H1 (cell line): Measurements from ENCODE around the gene RBM5. TPM values are rescaled to one million over a fixed set of nuclear protein-coding genes. Genes with fewer than 3 reads are reported as not detected.

Source experiments
- CTCF ChIA-PET: fragments of 300-600 bp; sonication (Branson Sonifier 250); formaldehyde crosslinking; loops from one replicate; lab custom pipeline; 2021; ENCODE audit not compliant: partially characterized antibody; lab: Charles Lee
- POLR2A ChIA-PET: fragments of 300-600 bp; sonication (Branson Sonifier 250); formaldehyde crosslinking; loops from one replicate; lab custom pipeline; 2021; ENCODE audit warnings: inconsistent platforms; ENCODE audit not compliant: partially characterized antibody; lab: Charles Lee
- DNase-seq, 2 experiments: peaks; one replicate each; pipeline versions ENCODE4 v3.0.0 to v3.0.0-alpha.2; 2010 to 2022; ENCODE audit warnings: low spot score in 2 of 2, low read depth in 1 of 2, mixed read lengths in 1 of 2
- FAIRE-seq: peaks from 2 replicates; lab custom pipeline; 2011; peaks lifted over from hg19 to GRCh38; lab: Jason Lieb, UNC
- H2AFZ ChIP-seq: 2 replicates; pipeline ENCODE4 v1.8.1; 2012; ENCODE audit warnings: low read length, inconsistent platforms
- H2AK5ac ChIP-seq: 2 replicates; pipeline ENCODE4 v1.6.1; 2013; ENCODE audit warnings: low read depth, low read length
- H2BK120ac ChIP-seq: replicated peaks from 2 replicates; pipeline ENCODE3; 2013; ENCODE audit warnings: low read depth, low read length, inconsistent platforms
- H2BK12ac ChIP-seq: 2 replicates; pipeline ENCODE4 v1.6.1; 2013; ENCODE audit warnings: low read depth, low read length
- H2BK15ac ChIP-seq: 2 replicates; pipeline ENCODE4 v1.6.1; 2013; ENCODE audit warnings: low read length
- H2BK20ac ChIP-seq: 2 replicates; pipeline ENCODE4 v1.6.1; 2013; ENCODE audit warnings: low read length
- H2BK5ac ChIP-seq: 2 replicates; pipeline ENCODE4 v1.6.1; 2013; ENCODE audit warnings: low read depth, low read length
- H3K14ac ChIP-seq: 2 replicates; pipeline ENCODE4 v1.6.1; 2013; ENCODE audit warnings: inconsistent platforms; ENCODE audit not compliant: insufficient read length
- H3K18ac ChIP-seq: 2 replicates; pipeline ENCODE4 v1.6.1; 2013; ENCODE audit warnings: low read length; ENCODE audit errors: extremely low read depth
- H3K23ac ChIP-seq: 2 replicates; pipeline ENCODE4 v1.6.1; 2013; ENCODE audit warnings: inconsistent platforms; ENCODE audit not compliant: insufficient read length
- H3K23me2 ChIP-seq: 2 replicates; pipeline ENCODE4 v1.6.1; 2013; ENCODE audit warnings: low read depth, low read length
- H3K27ac ChIP-seq: 2 replicates; pipeline ENCODE4 v1.6.1; 2011; ENCODE audit warnings: low read depth, low read length, inconsistent platforms
- H3K27me3 ChIP-seq, 4 experiments: replicated peaks in 1 of 4; 1 replicate in 1 of 4; 2 replicates in 3 of 4; pipeline versions ENCODE4 v1.6.1 to v1.8.1; 2011 to 2013; ENCODE audit warnings: low read length in 3 of 4, mild to moderate bottlenecking in 3 of 4, inconsistent platforms in 2 of 4, mixed read lengths in 2 of 4, moderate library complexity in 1 of 4; ENCODE audit not compliant: control insufficient read depth in 3 of 4, insufficient read depth in 3 of 4; ENCODE audit errors: extremely low read depth in 1 of 4
- H3K36me3 ChIP-seq, 4 experiments: 2 replicates each; pipeline versions ENCODE4 v1.6.1 to v1.8.1; 2011 to 2013; ENCODE audit warnings: mild to moderate bottlenecking in 4 of 4, low read length in 3 of 4, moderate library complexity in 2 of 4, control low read depth in 1 of 4, inconsistent platforms in 1 of 4; ENCODE audit not compliant: insufficient read depth in 4 of 4, control insufficient read depth in 2 of 4
- H3K4ac ChIP-seq: replicated peaks from 2 replicates; pipeline ENCODE3; 2013; ENCODE audit warnings: low read length, low read depth, mixed read lengths, inconsistent platforms; ENCODE audit not compliant: insufficient read length
- H3K4me1 ChIP-seq, 4 experiments: replicated peaks in 1 of 4; 1 replicate in 1 of 4; 2 replicates in 3 of 4; pipeline versions ENCODE4 v1.6.1 to v1.8.1; 2011 to 2013; ENCODE audit warnings: low read length in 3 of 4, inconsistent platforms in 2 of 4, mixed read lengths in 1 of 4; ENCODE audit not compliant: insufficient read depth in 4 of 4, control insufficient read depth in 3 of 4
- H3K4me2 ChIP-seq, 2 experiments: 2 replicates each; pipeline versions ENCODE4 v1.6.1 to v1.8.1; 2011 to 2013; ENCODE audit warnings: low read depth in 2 of 2, low read length in 2 of 2, control low read depth in 1 of 2, inconsistent platforms in 1 of 2, mild to moderate bottlenecking in 1 of 2; ENCODE audit not compliant: insufficient read depth in 1 of 2
- H3K4me3 ChIP-seq, 4 experiments: fragments of 200-600, 300-600 bp in 1 of 4; sonication (generic), shearing (Covaris generic), sonication (Bioruptor Twin) in 1 of 4; 2 replicates each; pipeline versions ENCODE4 v1.5.1 to v1.8.1; 2011 to 2016; ENCODE audit warnings: low read length in 4 of 4, low read depth in 3 of 4, control low read depth in 2 of 4, inconsistent platforms in 2 of 4, mild to moderate bottlenecking in 2 of 4, mixed read lengths in 1 of 4, moderate library complexity in 1 of 4; ENCODE audit not compliant: insufficient read depth in 2 of 4; ENCODE audit errors: extremely low read depth in 1 of 4
- H3K56ac ChIP-seq: replicated peaks from 2 replicates; pipeline ENCODE3; 2013; ENCODE audit warnings: low read depth, mild to moderate bottlenecking, mixed read lengths, low read length, inconsistent platforms; ENCODE audit not compliant: insufficient read length
- H3K79me1 ChIP-seq: 2 replicates; pipeline ENCODE4 v1.6.1; 2013; ENCODE audit warnings: low read depth, low read length, control low read depth
- H3K79me2 ChIP-seq, 2 experiments: 2 replicates each; pipeline versions ENCODE4 v1.6.1 to v1.8.1; 2012 to 2013; ENCODE audit warnings: low read length in 2 of 2, mild to moderate bottlenecking in 2 of 2, inconsistent platforms in 1 of 2; ENCODE audit not compliant: insufficient read depth in 2 of 2, control insufficient read depth in 1 of 2
- H3K9ac ChIP-seq, 4 experiments: replicated peaks in 1 of 4; 1 replicate in 1 of 4; 2 replicates in 3 of 4; pipeline versions ENCODE4 v1.6.1 to v1.8.1; 2011 to 2013; ENCODE audit warnings: low read depth in 3 of 4, low read length in 3 of 4, control low read depth in 2 of 4, mild to moderate bottlenecking in 2 of 4, moderate library complexity in 2 of 4, inconsistent platforms in 1 of 4; ENCODE audit errors: extremely low read depth in 1 of 4
- H3K9me3 ChIP-seq, 2 experiments: 2 replicates each; pipeline versions ENCODE4 v1.6.1 to v1.8.1; 2012 to 2013; ENCODE audit warnings: mild to moderate bottlenecking in 2 of 2, moderate library complexity in 2 of 2, control low read depth in 1 of 2, inconsistent platforms in 1 of 2, low read depth in 1 of 2, low read length in 1 of 2, mixed read lengths in 1 of 2; ENCODE audit not compliant: insufficient read depth in 2 of 2
- H4K20me1 ChIP-seq, 2 experiments: replicated peaks in 1 of 2; 2 replicates each; pipeline versions ENCODE3 to v1.8.1; 2011 to 2013; ENCODE audit warnings: inconsistent platforms in 2 of 2, low read length in 2 of 2, mild to moderate bottlenecking in 1 of 2; ENCODE audit not compliant: insufficient read depth in 2 of 2, control insufficient read depth in 1 of 2
- H4K5ac ChIP-seq: 2 replicates; pipeline ENCODE4 v1.6.1; 2013; ENCODE audit warnings: low read length, low read depth, mixed read lengths, inconsistent platforms; ENCODE audit not compliant: insufficient read length
- H4K8ac ChIP-seq: 2 replicates; pipeline ENCODE4 v1.8.0; 2013; ENCODE audit warnings: mild to moderate bottlenecking, moderate library complexity, low read length, inconsistent platforms; ENCODE audit not compliant: insufficient read depth; ENCODE audit errors: extremely low read depth
- H4K91ac ChIP-seq: replicated peaks from 2 replicates; pipeline ENCODE3; 2013; ENCODE audit warnings: low read length, mixed read lengths, inconsistent platforms; ENCODE audit not compliant: insufficient read length
- CTBP2 ChIP-seq: IDR thresholded peaks from 2 replicates; pipeline ENCODE4 v1.7.0; 2011; ENCODE audit warnings: borderline replicate concordance, mild to moderate bottlenecking, moderate library complexity, mixed read lengths, low read length; ENCODE audit not compliant: insufficient read depth, insufficient read length
- EZH2 ChIP-seq: fragments of 200-600 bp; sonication (generic); IDR thresholded peaks from 2 replicates; pipeline ENCODE4 v1.7.1; 2012; ENCODE audit warnings: low read depth, mild to moderate bottlenecking, moderate library complexity, low read length, inconsistent platforms; ENCODE audit not compliant: severe bottlenecking
- SRF ChIP-seq: IDR thresholded peaks from 2 replicates; pipeline ENCODE4 v1.6.1; 2011; ENCODE audit warnings: mild to moderate bottlenecking, low read depth, low read length, moderate library complexity
- WGBS, 2 experiments: shearing (Covaris generic) in 1 of 2; methylation state at CpG; one replicate each; pipeline versions ENCODE4 v1.1.6 to v1.1.7; 2013 to 2015; ENCODE audit warnings: low lambda C conversion rate in 2 of 2, mixed read lengths in 2 of 2, inconsistent platforms in 1 of 2, low coverage in 1 of 2, missing lambda C conversion rate in 1 of 2; ENCODE audit not compliant: insufficient replicate concordance in 2 of 2, insufficient coverage in 1 of 2, insufficient read length in 1 of 2; ENCODE audit errors: extremely low coverage in 1 of 2, missing lambda C conversion rate in 1 of 2; 5-methylcytosine and 5-hydroxymethylcytosine counted together
- polyA plus RNA-seq, 7 experiments: library from polyadenylated mRNA; depleted of rRNA in 3 of 7; stranded (reverse) in 5 of 7; unstranded in 2 of 7; fragments of >200 nt in 5 of 7; fragments of 200-250 nt in 2 of 7; gene quantifications; 1 replicate in 5 of 7; 2 replicates in 1 of 7; 4 replicates in 1 of 7; pipeline versions ENCODE4 v1.2.1 to v1.2.3, GENCODE V29; 2011 to 2013; ENCODE audit warnings: missing spikeins in 2 of 7, mixed read lengths in 2 of 7
- total RNA-seq: library from RNA; stranded (reverse); fragmentation: NEBNext Ultra II Directional; extraction: Animal tissue kit (Norgen Biotek cat#: 25700); gene quantifications from 2 replicates; pipeline ENCODE4 v1.2.1, GENCODE V29; 2021

Gene RBM5
- total and polyA plus RNA-seq, 2 of the 8 experiments (the other 6 are each of a cell fraction or from before 2014, with no cell fraction given): 82.7 to 144 TPM

DNA sequence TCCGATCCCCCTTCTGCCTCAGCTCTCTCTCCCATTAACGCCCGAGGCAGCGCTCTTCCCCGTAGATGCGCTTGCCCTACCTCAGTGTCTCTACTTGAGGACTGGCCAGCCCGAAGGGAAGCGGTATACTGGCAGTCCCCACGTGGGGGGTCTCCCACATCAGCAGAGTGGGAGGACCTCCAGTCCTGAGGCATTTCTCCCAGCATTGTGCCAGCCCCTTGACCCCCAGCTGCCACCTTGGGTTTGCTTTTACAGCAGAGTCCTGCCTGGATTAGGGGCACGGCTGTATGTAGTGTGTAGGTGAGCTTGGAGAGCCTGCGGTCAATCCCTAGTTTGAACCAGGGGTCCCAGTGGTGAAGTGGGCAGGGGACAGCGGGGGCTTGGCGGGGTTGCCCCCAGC, 67.2 kb downstream of the RBM5 start:
- no peak overlapping the region for H4K91ac ChIP-seq
- peak overlapping the region; percentile 71; the same call in 1 of the 2 replicates for H3K18ac ChIP-seq
- H2BK20ac ChIP-seq: 0 out of 2 replicates have a peak overlapping the region, but pooled peaks have one; percentile 48
- DNase-seq (peak in 1 of 2 experiments; percentile 68), FAIRE-seq (no peak)
- H2BK15ac ChIP-seq: peak overlapping the region; percentile 88; the same call in 1 of the 2 replicates
- H3K4me2 ChIP-seq: peak overlapping the region; percentile 94 to 97
- no peak overlapping the region for H2BK120ac ChIP-seq
- no peak overlapping the region for H4K8ac ChIP-seq
- H2BK5ac ChIP-seq: no peak overlapping the region
- TF ChIP-seq CTBP2 (peak; percentile 6), EZH2 (peak; percentile 17), SRF (no peak)
- peaks cover 10% of the 10 kb centered on the region; the same call in 1 of the 2 replicates for H3K79me1 ChIP-seq
- H3K23ac ChIP-seq: no peak overlapping the region
- H3K27me3 ChIP-seq: peaks cover 2 to 19% (median 15%) of the 10 kb centered on the region in 4 experiments; a peak in 6 of 7 replicates
- POLR2A ChIA-PET: interaction anchor here (0.6 to 6.6 kb wide), 15 partner anchors 10 to 172 kb away, joined by 3 to 65 read pairs (median 6); partner anchors contain the start of genes GNAT1 and TUSC2
- H3K23me2 ChIP-seq: peaks cover 17% of the 10 kb centered on the region; the same call in 1 of the 2 replicates
- no peak overlapping the region for H3K4ac ChIP-seq
- peaks cover 0 to 46% (median 37%) of the 10 kb centered on the region in 4 experiments; a peak in 6 of 7 replicates for H3K4me1 ChIP-seq
- peak overlapping the region; percentile 84; the same call in 1 of the 2 replicates for H2BK12ac ChIP-seq
- no peak overlapping the region for H3K27ac ChIP-seq
- no peak overlapping the region for H3K14ac ChIP-seq
- H4K20me1 ChIP-seq: peaks cover 3 to 12% of the 10 kb centered on the region in 2 experiments
- peak overlapping the region; percentile 69 to 78 (median 72) for H3K4me3 ChIP-seq
- H3K9me3 ChIP-seq: no peaks in the 10 kb centered on the region
- no peak overlapping the region for H4K5ac ChIP-seq
- H3K56ac ChIP-seq: no peak overlapping the region
- peaks cover 0 to 8% (median 2%) of the 10 kb centered on the region in 4 experiments; a peak in 2 of 8 replicates for H3K36me3 ChIP-seq
- no peak overlapping the region for H2AFZ ChIP-seq
- no peak overlapping the region; the same call in 1 of the 2 replicates for H2AK5ac ChIP-seq
- peaks cover 0 to 24% of the 10 kb centered on the region in 2 experiments; a peak in 1 of 4 replicates for H3K79me2 ChIP-seq
- WGBS, 2 experiments: 8% methylated on average over 13 of the region's 13 CpGs; no CpG with 5 or more reads in 1 of the 2 experiments
- H3K9ac ChIP-seq: peak overlapping the region in 2 of 4 experiments; percentile 54 to 58; a peak in 5 of 7 replicates
- CTCF ChIA-PET: interaction anchor here (0.7 to 2.0 kb wide), 20 partner anchors 10 to 246 kb away, joined by 3 to 21 read pairs (median 4); no protein-coding TSS in a partner anchor
